ENCODE data around the gene WAPL. TPM values are rescaled to one million over a fixed set of nuclear protein-coding genes. Genes with fewer than 3 reads are reported as not detected.

The WAPL gene
- total and polyA plus RNA-seq, 10 of the 15 experiments (the other 5 are each of a cell fraction or from before 2014, with no cell fraction given), result 15.7 to 45.8 (median 29.0) TPM

DNA sequence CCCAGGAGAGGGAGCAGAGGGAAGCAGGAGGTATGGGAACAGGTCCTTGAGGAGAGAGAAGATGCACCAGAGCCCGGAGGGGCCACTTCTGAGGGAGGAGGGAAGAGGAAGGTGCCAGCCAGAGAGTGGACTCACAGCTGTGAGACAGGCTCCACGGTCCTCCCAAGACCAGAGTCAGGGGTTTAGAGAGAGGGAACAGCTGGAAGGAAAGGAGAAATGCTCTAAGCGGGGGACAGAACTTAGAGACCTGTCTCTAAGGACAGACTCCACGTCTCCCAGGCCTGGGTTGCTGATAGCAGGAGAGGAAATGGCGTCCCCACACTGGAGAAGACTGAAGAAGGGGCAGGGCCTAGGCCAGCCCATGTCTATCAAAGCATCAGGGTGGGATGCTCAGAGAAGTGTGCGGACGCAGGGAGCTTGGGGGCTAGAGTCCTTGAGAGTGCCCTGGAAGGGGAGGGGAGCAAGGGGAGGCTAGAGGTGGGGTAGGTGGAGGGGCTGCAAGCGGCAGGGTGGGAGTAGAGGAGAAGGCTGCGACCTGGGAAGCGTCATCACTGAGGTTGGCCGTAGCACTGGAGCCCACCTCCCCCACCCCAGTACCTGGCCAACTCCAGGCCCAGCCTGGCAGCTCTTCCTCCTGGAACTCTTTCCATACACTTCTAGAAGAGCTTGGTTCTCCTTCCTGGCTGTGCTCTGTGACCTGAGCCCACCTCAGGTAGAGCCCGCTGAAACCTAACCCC, 129.4 kb downstream of the WAPL start (continued):
- TF ChIP-seq NRF1 (conservative IDR thresholded peaks at IDR 0.05; ENCODE audit: low read depth, low read length) (no peak), MYC (IDR thresholded peaks at IDR 0.05; ENCODE audit: insufficient read depth, insufficient read length, insufficient replicate concordance, low read length, severe bottlenecking) (no peak), MEF2B (IDR thresholded peaks at IDR 0.05; ENCODE audit: partially characterized antibody, poor library complexity, severe bottlenecking) (no peak), LARP7 (IDR thresholded peaks at IDR 0.05) (0 out of 2 replicates have a peak, but pooled peaks have one; percentile 17), CHD4 (IDR thresholded peaks at IDR 0.05) (no peak), GATAD2B (conservative IDR thresholded peaks at IDR 0.05; ENCODE audit: low read depth) (0 out of 2 replicates have a peak, but pooled peaks have one; percentile 62), YBX1 (IDR thresholded peaks at IDR 0.05) (no peak), YY1 (IDR thresholded peaks at IDR 0.05; ENCODE audit: low read depth, low read length) (peak; percentile 79), IRF4 (IDR thresholded peaks at IDR 0.05; ENCODE audit: low read depth, low read length) (no peak), NBN (IDR thresholded peaks at IDR 0.05) (no peak), EED (IDR thresholded peaks at IDR 0.05; ENCODE audit: low read depth) (0 out of 2 replicates have a peak, but pooled peaks have one; percentile 5), CREM (IDR thresholded peaks at IDR 0.05; ENCODE audit: low read depth) (no peak), JUNB (IDR thresholded peaks at IDR 0.05) (no peak), SUZ12 (IDR thresholded peaks at IDR 0.05; ENCODE audit: unreplicated experiment) (no peak), NKRF (conservative IDR thresholded peaks at IDR 0.05) (no peak), HDAC2 (IDR thresholded peaks at IDR 0.05) (no peak), POLR2AphosphoS2 (IDR thresholded peaks at IDR 0.05; ENCODE audit: low read depth, low read length) (no peak)
- TF ChIP-seq, protein P1, sequence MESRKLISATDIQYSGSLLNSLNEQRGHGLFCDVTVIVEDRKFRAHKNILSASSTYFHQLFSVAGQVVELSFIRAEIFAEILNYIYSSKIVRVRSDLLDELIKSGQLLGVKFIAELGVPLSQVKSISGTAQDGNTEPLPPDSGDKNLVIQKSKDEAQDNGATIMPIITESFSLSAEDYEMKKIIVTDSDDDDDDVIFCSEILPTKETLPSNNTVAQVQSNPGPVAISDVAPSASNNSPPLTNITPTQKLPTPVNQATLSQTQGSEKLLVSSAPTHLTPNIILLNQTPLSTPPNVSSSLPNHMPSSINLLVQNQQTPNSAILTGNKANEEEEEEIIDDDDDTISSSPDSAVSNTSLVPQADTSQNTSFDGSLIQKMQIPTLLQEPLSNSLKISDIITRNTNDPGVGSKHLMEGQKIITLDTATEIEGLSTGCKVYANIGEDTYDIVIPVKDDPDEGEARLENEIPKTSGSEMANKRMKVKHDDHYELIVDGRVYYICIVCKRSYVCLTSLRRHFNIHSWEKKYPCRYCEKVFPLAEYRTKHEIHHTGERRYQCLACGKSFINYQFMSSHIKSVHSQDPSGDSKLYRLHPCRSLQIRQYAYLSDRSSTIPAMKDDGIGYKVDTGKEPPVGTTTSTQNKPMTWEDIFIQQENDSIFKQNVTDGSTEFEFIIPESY (IDR thresholded peaks at IDR 0.05), result no peak
- TF ChIP-seq, protein P2, sequence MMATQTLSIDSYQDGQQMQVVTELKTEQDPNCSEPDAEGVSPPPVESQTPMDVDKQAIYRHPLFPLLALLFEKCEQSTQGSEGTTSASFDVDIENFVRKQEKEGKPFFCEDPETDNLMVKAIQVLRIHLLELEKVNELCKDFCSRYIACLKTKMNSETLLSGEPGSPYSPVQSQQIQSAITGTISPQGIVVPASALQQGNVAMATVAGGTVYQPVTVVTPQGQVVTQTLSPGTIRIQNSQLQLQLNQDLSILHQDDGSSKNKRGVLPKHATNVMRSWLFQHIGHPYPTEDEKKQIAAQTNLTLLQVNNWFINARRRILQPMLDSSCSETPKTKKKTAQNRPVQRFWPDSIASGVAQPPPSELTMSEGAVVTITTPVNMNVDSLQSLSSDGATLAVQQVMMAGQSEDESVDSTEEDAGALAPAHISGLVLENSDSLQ (IDR thresholded peaks at IDR 0.05), result peak; percentile 88
- TF ChIP-seq, protein P3, sequence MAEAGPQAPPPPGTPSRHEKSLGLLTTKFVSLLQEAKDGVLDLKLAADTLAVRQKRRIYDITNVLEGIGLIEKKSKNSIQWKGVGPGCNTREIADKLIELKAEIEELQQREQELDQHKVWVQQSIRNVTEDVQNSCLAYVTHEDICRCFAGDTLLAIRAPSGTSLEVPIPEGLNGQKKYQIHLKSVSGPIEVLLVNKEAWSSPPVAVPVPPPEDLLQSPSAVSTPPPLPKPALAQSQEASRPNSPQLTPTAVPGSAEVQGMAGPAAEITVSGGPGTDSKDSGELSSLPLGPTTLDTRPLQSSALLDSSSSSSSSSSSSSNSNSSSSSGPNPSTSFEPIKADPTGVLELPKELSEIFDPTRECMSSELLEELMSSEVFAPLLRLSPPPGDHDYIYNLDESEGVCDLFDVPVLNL (IDR thresholded peaks at IDR 0.05; ENCODE audit: low read depth, low read length), result no peak
